HepG2 (cell line): Measurements from ENCODE around the gene RALB. TPM values are rescaled to one million over a fixed set of nuclear protein-coding genes. Genes with fewer than 3 reads are reported as not detected.

Source experiments
- DMAP1 ChIP-seq: IDR thresholded peaks from 2 replicates; pipeline ENCODE4 v1.6.1; 2016
- GABPB1 ChIP-seq: IDR thresholded peaks from 2 replicates; pipeline ENCODE4 v1.6.1; 2016; ENCODE audit warnings: mild to moderate bottlenecking, missing genetic modification reagents, moderate library complexity, missing compliant biosample characterization
- HOXA5 ChIP-seq: sonication (generic); formaldehyde crosslinking; IDR thresholded peaks from 2 replicates; pipeline ENCODE4 v1.4.0; 2020; ENCODE audit warnings: missing genetic modification reagents
- MEIS1 ChIP-seq: sonication (generic); formaldehyde crosslinking; IDR thresholded peaks from 2 replicates; pipeline ENCODE4 v1.9.0; 2021; ENCODE audit warnings: mild to moderate bottlenecking, missing genetic modification reagents, moderate library complexity, borderline replicate concordance
- PAXIP1 ChIP-seq: sonication (generic); formaldehyde crosslinking; conservative IDR thresholded peaks from 2 replicates; pipeline ENCODE4 v1.4.0; 2020; ENCODE audit warnings: mild to moderate bottlenecking, missing genetic modification reagents, moderate library complexity
- PREB ChIP-seq: sonication (generic); formaldehyde crosslinking; IDR thresholded peaks from 2 replicates; pipeline ENCODE4 v1.4.0; 2020; ENCODE audit warnings: missing genetic modification reagents
- SNAI1 ChIP-seq: sonication (generic); formaldehyde crosslinking; IDR thresholded peaks from 2 replicates; pipeline ENCODE4 v1.5.0; 2020; ENCODE audit warnings: mild to moderate bottlenecking, missing genetic modification reagents, borderline replicate concordance
- SP4 ChIP-seq: sonication (generic); formaldehyde crosslinking; IDR thresholded peaks from 2 replicates; pipeline ENCODE4 v1.8.1; 2023; ENCODE audit warnings: mild to moderate bottlenecking, missing genetic modification reagents
- TFE3 ChIP-seq: IDR thresholded peaks from 2 replicates; pipeline ENCODE4 v1.6.1; 2016
- YY1 ChIP-seq: IDR thresholded peaks from 2 replicates; pipeline ENCODE4 v1.6.1; 2011; ENCODE audit warnings: low read length, low read depth, moderate library complexity, mild to moderate bottlenecking; ENCODE audit not compliant: insufficient read depth, insufficient replicate concordance
- ZNF773 ChIP-seq: sonication (generic); formaldehyde crosslinking; IDR thresholded peaks from 2 replicates; pipeline ENCODE4 v1.4.0; 2020; ENCODE audit warnings: missing genetic modification reagents, borderline replicate concordance
- polyA plus RNA-seq, 8 experiments: library from polyadenylated mRNA; depleted of rRNA in 3 of 8; stranded (reverse) in 7 of 8; unstranded in 1 of 8; fragments of >200 nt; fragmentation: Illumina TruSeq in 4 of 8; extraction: Trizol in 4 of 8; gene quantifications; 2 replicates each; pipeline versions ENCODE4 v1.2.1 to v1.2.3, GENCODE V29; 2011 to 2016; ENCODE audit warnings: low read depth in 4 of 8, missing spikeins in 1 of 8, mixed read lengths in 1 of 8; ENCODE audit not compliant: insufficient read depth in 1 of 8
- total RNA-seq, 5 experiments: library from RNA; depleted of rRNA; stranded (reverse); fragments of >200 nt; fragmentation: Illumina TruSeq; extraction: Trizol; gene quantifications; 2 replicates each; pipeline ENCODE4 v1.2.3, GENCODE V29; 2016; ENCODE audit warnings: low read depth in 1 of 5
- TF ChIP-seq, protein P1 (sequence below): sonication (generic); formaldehyde crosslinking; IDR thresholded peaks from 2 replicates; pipeline ENCODE4 v1.8.0; 2022; ENCODE audit warnings: mild to moderate bottlenecking, missing genetic modification reagents
- TF ChIP-seq, protein P2 (sequence below): sonication (generic); formaldehyde crosslinking; IDR thresholded peaks from 2 replicates; pipeline ENCODE4 v1.4.0; 2020; ENCODE audit warnings: missing genetic modification reagents

The RALB gene
- total and polyA plus RNA-seq, 2 of the 13 experiments (the other 11 are each of a cell fraction or from before 2014, with no cell fraction given), result 37.8 to 43.2 TPM

- 0 out of 2 replicates have a peak, but pooled peaks have one; percentile 14 for TF ChIP-seq PAXIP1 (CRISPR knock-in tag)
- no peak; the same call in 1 of the 2 replicates for TF ChIP-seq SP4 (CRISPR knock-in tag)
- TF ChIP-seq YY1, result no peak
- no peak for TF ChIP-seq TFE3 (CRISPR knock-in tag)
- no peak for TF ChIP-seq DMAP1 (CRISPR knock-in tag)
- 0 out of 2 replicates have a peak, but pooled peaks have one; percentile 7 for TF ChIP-seq MEIS1 (CRISPR knock-in tag)
- no peak for TF ChIP-seq PREB (CRISPR knock-in tag)
- no peak for TF ChIP-seq ZNF773
- TF ChIP-seq, protein P1, sequence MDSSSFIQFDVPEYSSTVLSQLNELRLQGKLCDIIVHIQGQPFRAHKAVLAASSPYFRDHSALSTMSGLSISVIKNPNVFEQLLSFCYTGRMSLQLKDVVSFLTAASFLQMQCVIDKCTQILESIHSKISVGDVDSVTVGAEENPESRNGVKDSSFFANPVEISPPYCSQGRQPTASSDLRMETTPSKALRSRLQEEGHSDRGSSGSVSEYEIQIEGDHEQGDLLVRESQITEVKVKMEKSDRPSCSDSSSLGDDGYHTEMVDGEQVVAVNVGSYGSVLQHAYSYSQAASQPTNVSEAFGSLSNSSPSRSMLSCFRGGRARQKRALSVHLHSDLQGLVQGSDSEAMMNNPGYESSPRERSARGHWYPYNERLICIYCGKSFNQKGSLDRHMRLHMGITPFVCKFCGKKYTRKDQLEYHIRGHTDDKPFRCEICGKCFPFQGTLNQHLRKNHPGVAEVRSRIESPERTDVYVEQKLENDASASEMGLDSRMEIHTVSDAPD (CRISPR knock-in tag), result no peak
- TF ChIP-seq GABPB1 (CRISPR knock-in tag), result peak; percentile 46; the same call in 1 of the 2 replicates
- TF ChIP-seq SNAI1 (CRISPR knock-in tag), result peak; percentile 51; the same call in 1 of the 2 replicates
- no peak for TF ChIP-seq HOXA5 (CRISPR knock-in tag)
- TF ChIP-seq, protein P2, sequence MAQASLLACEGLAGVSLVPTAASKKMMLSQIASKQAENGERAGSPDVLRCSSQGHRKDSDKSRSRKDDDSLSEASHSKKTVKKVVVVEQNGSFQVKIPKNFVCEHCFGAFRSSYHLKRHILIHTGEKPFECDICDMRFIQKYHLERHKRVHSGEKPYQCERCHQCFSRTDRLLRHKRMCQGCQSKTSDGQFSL (CRISPR knock-in tag), result no peak
Measured at GRCh38 chr2:120313695-120314615, 61.3 kb downstream of the RALB start (continued).
